HG03097 (cell line): Measurements from ENCODE around the gene CTPS2.
"Not testable (repeated sequence)": the region's sequence is repeated elsewhere in the genome, so short reads cannot be mapped to it uniquely, and the experiment has no call there.

Experiments
- ATAC-seq: cut with Tn5 transposase; IDR thresholded peaks from one replicate; pipeline ENCODE4 v1.9.1; 2021; ENCODE audit not compliant: unreplicated experiment, low FRiP score

CTPS2 gene

GRCh38 chrX:16610121-16610621 lies 102.3 kb downstream of the CTPS2 start:
- no peak for ATAC-seq

DNA sequence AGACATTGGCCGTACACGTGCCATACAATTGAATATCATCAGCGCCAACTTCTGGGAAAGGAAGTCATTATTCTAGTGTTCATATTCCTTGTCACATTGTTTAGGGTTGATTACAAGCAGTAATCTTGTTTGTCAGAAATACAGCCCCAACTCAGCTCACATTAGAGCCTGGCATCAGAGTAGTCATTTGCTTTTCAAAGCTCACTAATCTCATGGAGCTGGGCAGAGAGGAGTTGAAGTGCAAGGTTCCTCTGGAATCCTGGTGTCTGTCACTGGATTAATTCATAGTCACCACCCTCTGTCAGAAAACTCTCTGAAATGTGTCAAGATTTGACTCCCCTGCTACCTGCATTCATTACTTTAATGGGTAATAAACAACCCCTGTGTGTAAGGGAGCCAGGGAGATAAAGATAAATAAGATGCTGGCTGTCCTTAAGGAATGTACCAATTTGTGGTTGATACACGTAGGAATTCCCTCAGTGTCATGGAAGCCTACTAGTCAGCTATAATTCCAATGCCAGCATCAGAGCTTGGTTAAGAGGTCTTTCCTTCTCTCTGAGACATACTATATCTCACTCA lies 106.2 kb downstream of the CTPS2 start:
- ATAC-seq = no peak

DNA sequence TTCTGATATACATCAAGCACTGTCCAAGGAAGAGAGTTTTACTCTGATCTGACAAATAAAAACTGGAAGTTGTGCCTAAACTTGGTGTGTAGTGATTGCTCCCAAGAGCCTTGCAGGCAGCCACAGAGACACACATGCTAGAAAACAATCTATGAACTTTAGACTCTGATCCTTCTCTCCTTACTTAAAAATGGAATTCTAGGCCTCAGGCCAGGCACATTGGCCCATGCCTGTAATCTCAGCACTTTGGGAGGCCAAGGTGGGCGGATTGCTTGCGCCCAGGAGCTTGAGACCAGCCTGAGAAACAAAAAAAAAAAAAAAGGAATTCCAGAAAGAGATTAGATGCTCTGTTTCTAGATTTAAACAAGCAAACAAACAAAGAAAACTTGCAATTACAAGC lies 108.1 kb downstream of the CTPS2 start:
- no peak for ATAC-seq

DNA sequence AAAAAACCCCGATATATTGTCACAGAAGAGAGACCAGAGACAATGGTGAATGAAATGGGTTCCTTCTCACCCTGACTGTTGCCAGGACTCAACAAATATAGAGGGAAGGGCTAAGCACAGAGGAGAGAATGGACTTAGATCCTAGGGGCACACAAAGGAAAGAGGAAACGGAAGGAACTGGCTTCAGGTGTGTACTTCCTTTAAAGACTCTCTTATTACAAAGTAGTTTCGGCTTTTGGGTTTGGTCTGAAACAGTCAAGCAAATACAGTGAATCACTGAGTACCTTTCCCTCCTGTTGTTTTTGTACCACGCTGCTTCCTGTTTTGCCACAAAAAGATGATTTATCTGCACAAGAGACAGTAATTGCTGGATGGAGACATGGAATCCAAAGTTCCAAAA lies 108.6 kb downstream of the CTPS2 start:
- no peak for ATAC-seq

- not testable (repeated sequence) for ATAC-seq
Observed at GRCh38 chrX:16603235-16603634, 109.2 kb downstream of the CTPS2 start.

DNA sequence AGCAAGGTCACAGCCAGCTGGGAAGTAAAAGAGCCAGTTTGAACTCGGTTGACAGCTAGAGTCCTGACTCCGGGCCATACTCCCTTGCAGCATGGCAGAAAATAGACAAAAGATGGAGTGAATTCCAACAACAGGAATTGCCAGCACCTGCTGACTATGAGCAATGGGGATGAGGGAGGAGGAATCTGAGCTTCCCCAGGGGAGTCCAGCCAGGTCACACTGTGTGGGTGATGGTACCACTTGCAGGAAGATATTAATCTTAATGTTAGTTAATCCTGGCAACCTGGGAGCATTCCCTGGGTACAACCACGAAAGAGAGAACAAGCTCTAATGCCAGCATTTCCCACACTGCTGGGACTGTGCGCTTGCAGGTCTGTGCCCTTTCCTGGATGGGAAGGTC lies 110.6 kb downstream of the CTPS2 start:
- ATAC-seq = no peak

DNA sequence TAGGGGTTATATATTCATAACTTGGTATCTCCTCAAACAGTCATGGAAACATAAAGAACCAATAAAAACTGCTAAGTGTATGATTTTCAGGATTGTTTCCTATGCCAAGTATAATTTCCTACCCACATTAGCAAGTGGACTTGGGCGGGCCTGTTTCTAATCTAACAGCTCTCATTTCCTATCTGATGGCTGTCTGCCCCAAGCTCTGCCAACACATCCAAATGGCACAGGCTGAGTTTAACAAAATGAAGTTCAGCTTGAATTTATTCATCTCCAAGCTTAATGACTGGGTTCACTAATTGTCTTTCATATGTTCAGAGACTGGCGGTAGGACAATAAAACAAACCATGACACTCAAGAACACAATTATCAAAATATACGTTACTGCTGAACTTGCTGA lies 118.0 kb downstream of the CTPS2 start:
- no peak for ATAC-seq

DNA sequence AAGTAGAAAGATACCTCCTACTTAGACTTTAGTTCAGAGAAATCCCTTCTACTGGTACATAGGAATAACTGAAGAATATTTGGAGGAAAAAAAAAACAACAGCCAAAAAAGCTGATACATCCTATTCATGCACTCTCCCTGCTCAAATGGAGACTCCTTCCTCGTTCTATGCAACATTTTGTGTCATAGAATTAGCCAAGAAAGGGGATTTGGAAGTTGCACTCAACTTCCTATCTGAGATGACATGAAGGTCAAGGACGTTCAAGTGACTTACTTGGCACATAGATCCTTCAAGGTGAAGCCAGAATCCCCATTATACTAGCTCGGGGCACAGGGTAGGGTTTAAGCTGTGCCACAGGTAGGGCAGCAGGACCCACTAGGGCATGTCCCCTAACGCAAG lies 118.7 kb downstream of the CTPS2 start:
- ATAC-seq = no peak

DNA sequence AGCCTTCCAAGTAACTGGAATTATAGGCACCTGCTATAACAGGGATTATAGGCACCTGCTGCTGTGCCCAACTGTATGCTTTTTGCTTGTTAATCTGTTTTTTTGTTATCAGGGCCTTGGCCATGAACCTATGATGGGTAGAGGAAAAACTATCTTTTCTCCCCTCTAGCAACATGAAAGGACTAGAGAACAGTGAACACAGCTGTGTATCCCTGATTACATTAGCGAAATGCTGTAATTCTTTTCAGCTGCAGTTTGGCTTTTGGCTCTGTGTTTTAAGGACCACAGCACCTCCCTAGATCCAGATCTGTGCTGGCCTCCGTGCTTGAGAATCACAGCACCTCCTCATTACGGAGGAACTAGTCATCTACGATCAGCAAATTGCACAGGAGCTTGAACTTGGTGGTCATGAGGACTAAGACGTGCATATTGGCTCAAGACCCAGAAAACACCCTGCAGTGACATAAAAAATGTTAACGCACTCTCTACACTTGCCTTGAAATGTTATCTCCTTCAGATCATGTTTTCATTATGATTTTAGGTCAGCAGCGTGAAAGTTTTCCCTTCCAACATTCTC lies 120.2 kb downstream of the CTPS2 start:
- no peak for ATAC-seq

DNA sequence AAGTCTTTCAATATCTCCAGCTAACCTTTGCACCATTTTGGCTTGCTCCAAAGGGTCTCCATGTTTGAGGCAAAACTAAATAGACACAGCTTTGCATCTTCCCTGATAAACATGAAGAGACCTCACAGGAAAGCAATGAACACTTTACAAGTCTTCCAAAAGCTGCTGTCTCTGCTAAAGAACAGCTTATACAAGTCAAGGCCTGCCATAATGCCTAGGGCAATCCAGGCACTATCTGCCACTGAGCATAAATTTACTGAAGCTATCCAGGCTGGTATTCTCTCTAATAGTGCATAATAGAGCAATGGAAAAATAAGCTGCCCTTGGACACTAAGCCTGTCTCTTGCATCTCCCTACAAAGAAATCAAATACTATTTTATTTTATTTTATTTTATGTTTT lies 122.6 kb downstream of the CTPS2 start:
- no peak for ATAC-seq

DNA sequence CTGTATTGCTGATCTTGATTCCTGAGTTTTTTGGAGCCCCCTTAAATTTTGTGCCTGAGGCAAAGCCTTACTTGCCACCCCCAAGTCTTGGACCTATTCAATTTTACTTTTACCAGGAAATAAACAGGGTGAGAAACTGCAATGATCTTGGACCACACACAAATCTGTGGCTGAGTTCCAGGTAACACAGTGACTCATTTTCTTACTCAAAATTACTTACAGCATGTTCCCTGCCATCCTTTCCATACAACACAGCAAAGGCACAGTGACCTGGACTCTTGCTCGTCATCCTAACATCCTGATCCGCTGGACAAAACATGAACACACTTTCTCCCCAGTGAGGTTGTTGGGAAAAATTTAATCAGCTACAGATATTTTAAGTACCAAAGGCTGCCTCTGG lies 123.3 kb downstream of the CTPS2 start:
- ATAC-seq = no peak

GRCh38 chrX:16588266-16588665 lies 124.2 kb downstream of the CTPS2 start:
- no peak for ATAC-seq

DNA sequence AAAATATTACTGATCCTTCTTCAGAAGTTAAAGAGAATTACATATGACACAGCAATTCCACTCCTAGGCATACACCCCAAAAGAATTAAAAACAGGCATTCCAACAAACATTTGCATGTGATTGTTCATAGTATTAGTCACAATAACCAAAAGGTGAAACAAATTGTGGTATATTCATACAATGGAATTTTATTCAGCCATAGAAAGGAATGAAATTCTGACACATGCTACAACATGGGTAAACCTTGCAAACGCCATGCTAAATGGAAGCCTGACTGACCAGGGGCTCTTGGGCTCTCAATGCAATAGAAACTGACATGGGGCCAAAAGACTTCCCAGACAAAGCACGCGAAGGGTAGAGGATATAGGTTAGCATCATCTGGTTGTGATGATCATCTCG lies 124.6 kb downstream of the CTPS2 start:
- no peak for ATAC-seq

DNA sequence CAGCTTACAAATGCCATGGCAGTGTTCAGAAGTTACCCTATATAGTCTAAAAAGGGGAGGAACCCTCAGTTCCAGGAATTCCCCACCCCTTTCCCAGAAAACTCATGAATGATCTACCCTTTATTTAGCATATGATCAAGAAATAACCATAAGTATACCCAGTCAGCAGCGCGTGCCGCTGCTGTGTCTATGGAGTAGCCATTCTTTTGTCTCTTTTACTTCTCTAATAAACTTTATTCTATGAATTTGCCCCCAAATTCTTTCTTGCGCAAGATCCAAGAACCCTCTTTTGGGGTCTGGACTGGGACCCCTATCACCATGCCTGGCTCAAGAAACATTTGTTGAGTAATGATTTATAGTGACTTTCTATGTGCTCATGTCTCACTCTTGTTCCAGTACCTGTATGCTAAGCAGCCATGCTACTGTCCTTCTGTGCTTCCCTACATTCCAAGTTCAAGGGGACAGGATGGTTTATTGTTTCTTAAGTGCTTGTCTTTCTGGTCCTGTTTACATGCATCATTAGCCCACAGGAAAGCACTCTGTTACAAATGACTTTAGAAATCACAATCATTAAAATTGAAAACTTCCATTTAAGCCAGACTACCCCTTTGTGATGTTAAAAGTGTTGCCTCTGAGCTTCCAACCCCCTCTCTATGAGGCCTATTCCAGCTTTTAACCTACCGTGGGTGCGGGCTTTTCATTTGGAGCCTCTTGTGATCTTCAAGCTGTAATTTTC lies 125.9 kb downstream of the CTPS2 start:
- no peak for ATAC-seq

GRCh38 chrX:16585486-16586376 lies 126.7 kb downstream of the CTPS2 start:
- ATAC-seq = no peak

- ATAC-seq = not testable (repeated sequence)
Observed at GRCh38 chrX:16580004-16580797, 132.3 kb downstream of the CTPS2 start.

GRCh38 chrX:16579517-16579916 lies 133.0 kb downstream of the CTPS2 start:
- no peak for ATAC-seq

DNA sequence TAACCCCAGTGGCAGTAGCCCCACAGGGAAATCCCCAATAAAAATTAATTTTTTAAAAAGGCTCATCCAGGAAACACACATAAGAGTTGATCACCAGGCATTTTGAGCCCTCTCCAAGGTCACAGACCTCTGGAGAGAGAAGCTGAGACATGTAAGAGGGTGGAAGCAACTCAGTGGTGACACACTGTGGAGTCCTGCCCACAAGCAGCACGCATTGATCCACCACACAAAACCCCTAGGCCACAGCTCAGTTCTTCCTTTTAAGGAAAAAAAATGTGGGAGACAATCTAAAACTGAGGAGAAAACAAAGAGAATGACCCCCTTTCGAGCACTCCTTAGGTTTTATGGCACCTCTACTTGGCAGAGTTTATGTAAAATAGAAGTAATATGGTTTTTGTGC lies 134.3 kb downstream of the CTPS2 start:
- no peak for ATAC-seq

DNA sequence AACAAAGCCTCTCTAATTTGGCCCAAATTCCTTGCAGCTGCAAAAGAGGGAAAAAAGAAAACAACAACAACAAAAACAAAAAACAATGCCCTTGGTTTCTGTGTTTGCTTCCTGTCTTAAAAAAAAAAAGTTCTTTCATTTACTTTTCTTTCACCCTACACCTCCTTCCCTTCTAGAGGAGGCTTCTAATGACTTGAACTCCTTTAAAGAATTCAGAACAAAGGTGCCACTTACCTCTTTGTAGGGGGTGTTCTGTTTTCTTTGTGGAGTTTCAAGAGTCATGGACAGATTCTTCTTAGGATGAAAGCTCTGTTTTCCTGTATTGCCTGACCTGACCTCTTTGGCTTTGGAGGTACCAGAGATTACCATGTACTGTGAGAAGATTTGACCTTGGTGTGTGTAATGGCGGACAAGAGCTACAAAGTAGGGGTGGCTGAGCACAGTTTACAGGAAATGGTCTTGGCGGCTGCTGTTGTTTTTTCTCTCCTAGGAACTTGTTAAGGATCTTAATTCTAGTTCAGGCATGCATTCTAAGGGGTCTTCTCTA lies 134.9 kb downstream of the CTPS2 start:
- no peak for ATAC-seq

- ATAC-seq = not testable (repeated sequence)
Observed at GRCh38 chrX:16575388-16575787, 137.1 kb downstream of the CTPS2 start.
